Endothelial cell of umbilical vein (primary cell): ENCODE data around the gene SMPDL3B. TPM values are rescaled to one million over a fixed set of nuclear protein-coding genes. Genes with fewer than 3 reads are reported as not detected.

ENCODE experiments used
- BruUV-seq: library from RNA; stranded (reverse); fragments of 400-500 nt; replicated peaks from 2 replicates; lab custom pipeline; 2021; lab: Mats Ljungman, UMichigan
- CTCF ChIA-PET: fragments of 300-600, 350-600 bp; sonication (Branson Sonifier 250); formaldehyde crosslinking; loops from one replicate; lab custom pipeline; 2021; ENCODE audit warnings: antibody characterized with exemption, inconsistent platforms; lab: Charles Lee
- POLR2A ChIA-PET: fragments of 300-600, 350-600 bp; sonication (Branson Sonifier 250); formaldehyde crosslinking; loops from one replicate; lab custom pipeline; 2021; ENCODE audit warnings: antibody characterized with exemption, inconsistent platforms; lab: Charles Lee
- DNase-seq: peaks from one replicate; pipeline ENCODE4 v3.0.0-alpha.2; 2011; ENCODE audit warnings: low read depth, low spot score
- FAIRE-seq: peaks from 2 replicates; lab custom pipeline; 2011; peaks lifted over from hg19 to GRCh38; lab: Jason Lieb, UNC
- H2AFZ ChIP-seq: 2 replicates; pipeline ENCODE4 v1.6.0; 2012; ENCODE audit warnings: low read depth, low read length, control low read depth, inconsistent platforms
- H3K27ac ChIP-seq: 2 replicates; pipeline ENCODE4 v1.5.1; 2011; ENCODE audit warnings: low read depth, mild to moderate bottlenecking, control low read depth, low read length, moderate library complexity; ENCODE audit not compliant: insufficient read depth
- H3K27me3 ChIP-seq, 2 experiments: 2 replicates each; pipeline versions ENCODE4 v1.6.0 to v1.6.1; 2011; ENCODE audit warnings: low read length in 2 of 2, mixed read lengths in 1 of 2; ENCODE audit not compliant: control insufficient read depth in 2 of 2, insufficient read depth in 2 of 2
- H3K36me3 ChIP-seq, 2 experiments: 2 replicates in 1 of 2; 3 replicates in 1 of 2; pipeline ENCODE4 v1.5.1; 2011; ENCODE audit warnings: low read length in 2 of 2, mild to moderate bottlenecking in 1 of 2, moderate library complexity in 1 of 2; ENCODE audit not compliant: control insufficient read depth in 2 of 2, insufficient read depth in 2 of 2; ENCODE audit errors: extremely low read depth in 1 of 2
- H3K4me1 ChIP-seq: 3 replicates; pipeline ENCODE4 v1.5.1; 2011; ENCODE audit warnings: mild to moderate bottlenecking, low read length; ENCODE audit not compliant: control insufficient read depth, insufficient read depth; ENCODE audit errors: extremely low read depth
- H3K4me2 ChIP-seq: 2 replicates; pipeline ENCODE4 v1.6.1; 2011; ENCODE audit warnings: low read length, control low read depth, mixed read lengths; ENCODE audit not compliant: insufficient read depth
- H3K4me3 ChIP-seq, 3 experiments: fragments of 200-600 bp in 1 of 3; sonication (generic), shearing (Covaris generic) in 1 of 3; replicated peaks in 1 of 3; 2 replicates each; pipeline ENCODE4 v1.5.1; 2011 to 2016; ENCODE audit warnings: control low read depth in 3 of 3, low read length in 3 of 3, mild to moderate bottlenecking in 2 of 3, inconsistent platforms in 1 of 3, low read depth in 1 of 3, moderate library complexity in 1 of 3; ENCODE audit not compliant: insufficient read depth in 1 of 3
- H3K79me2 ChIP-seq: 2 replicates; pipeline ENCODE4 v1.6.0; 2012; ENCODE audit warnings: low read length, inconsistent platforms; ENCODE audit not compliant: control insufficient read depth, insufficient read depth
- H3K9ac ChIP-seq: replicated peaks from 2 replicates; pipeline ENCODE3; 2011; ENCODE audit warnings: low read length, control low read depth; ENCODE audit not compliant: insufficient read depth; ENCODE audit errors: extremely low read depth
- H3K9me1 ChIP-seq: replicated peaks from 3 replicates; pipeline ENCODE4 v1.6.0; 2011; ENCODE audit warnings: mild to moderate bottlenecking, low read length; ENCODE audit not compliant: control insufficient read depth, insufficient read depth; ENCODE audit errors: extremely low read depth
- H3K9me3 ChIP-seq: replicated peaks from 2 replicates; pipeline ENCODE4 v1.5.1; 2012; ENCODE audit warnings: low read length, inconsistent platforms; ENCODE audit not compliant: control insufficient read depth, insufficient read depth
- H4K20me1 ChIP-seq: replicated peaks from 2 replicates; pipeline ENCODE3; 2011; ENCODE audit warnings: mild to moderate bottlenecking, low read length; ENCODE audit not compliant: control insufficient read depth, insufficient read depth; ENCODE audit errors: extremely low read depth
- EZH2 ChIP-seq: IDR thresholded peaks from 2 replicates; pipeline ENCODE4 v1.6.1; 2012; ENCODE audit warnings: borderline replicate concordance, low read depth, mild to moderate bottlenecking, moderate library complexity, low read length, inconsistent platforms; ENCODE audit not compliant: severe bottlenecking
- FOS ChIP-seq: IDR thresholded peaks from 2 replicates; pipeline ENCODE4 v1.6.1; 2011; ENCODE audit warnings: mild to moderate bottlenecking, low read length, moderate library complexity, borderline replicate concordance; ENCODE audit not compliant: insufficient read depth
- GATA2 ChIP-seq: IDR thresholded peaks from 2 replicates; pipeline ENCODE4 v1.7.0; 2011; ENCODE audit warnings: low read depth, mild to moderate bottlenecking, moderate library complexity, mixed read lengths, low read length; ENCODE audit not compliant: insufficient read length, insufficient read depth
- JUN ChIP-seq: IDR thresholded peaks from 2 replicates; pipeline ENCODE4 v1.6.1; 2011; ENCODE audit warnings: borderline replicate concordance, low read depth; ENCODE audit not compliant: insufficient read length, insufficient read depth
- MYC ChIP-seq: IDR thresholded peaks from one replicate; pipeline ENCODE4 v1.6.1; 2011; ENCODE audit warnings: mild to moderate bottlenecking, low read depth, low read length
- POLR2A ChIP-seq: IDR thresholded peaks from 2 replicates; pipeline ENCODE4 v1.6.1; 2012; ENCODE audit warnings: low read depth, mild to moderate bottlenecking, control low read depth, low read length
- POLR2AphosphoS5 ChIP-seq: IDR thresholded peaks from 2 replicates; pipeline ENCODE4 v1.6.1; 2012; ENCODE audit warnings: low read depth, mild to moderate bottlenecking, control low read depth, low read length, moderate library complexity; ENCODE audit not compliant: insufficient read depth
- dilution Hi-C: fragments of 300-500 bp; cut with MboI; formaldehyde crosslinking; loops from one replicate; pipeline ENCODE4 v1.15.0; 2019; ENCODE audit warnings: low sequenced_read_pairs; ENCODE audit not compliant: extremely low pct_ligation_motif_present
- intact Hi-C: fragments of 100-400 bp; cut with micrococcal nuclease; formaldehyde crosslinking; loops from one replicate; pipeline ENCODE4 v1.10.0; 2022
- polyA plus RNA-seq, 4 experiments: library from polyadenylated mRNA; depleted of rRNA in 3 of 4; stranded (reverse) in 3 of 4; unstranded in 1 of 4; fragments of >200 nt; gene quantifications; 2 replicates each; pipeline versions ENCODE4 v1.2.1 to v1.2.3, GENCODE V29; 2011 to 2012; ENCODE audit warnings: missing spikeins in 1 of 4
- total RNA-seq: library from RNA; stranded (reverse); gene quantifications from 2 replicates; pipeline ENCODE4 v1.2.3, GENCODE V29; 2021
- TF ChIP-seq, protein P1 (sequence below): IDR thresholded peaks from 2 replicates; pipeline ENCODE4 v1.6.1; 2011; ENCODE audit not compliant: insufficient read depth, insufficient read length
- TF ChIP-seq, protein P2 (sequence below), 2 donors: IDR thresholded peaks; 1 replicate in 1 of 2; 2 replicates in 1 of 2; pipeline ENCODE4 v1.5.1; 2011; ENCODE audit warnings: low read length in 2 of 2, mild to moderate bottlenecking in 2 of 2, moderate library complexity in 2 of 2, control low read depth in 1 of 2, inconsistent platforms in 1 of 2, low read depth in 1 of 2; ENCODE audit not compliant: insufficient read depth in 1 of 2; ENCODE audit errors: extremely low read depth in 1 of 2

Gene SMPDL3B
- total and polyA plus RNA-seq, 2 donors (not counting 3 experiments of a cell fraction or from before 2014, with no cell fraction given): 1.3 TPM; not detected in 1

DNA sequence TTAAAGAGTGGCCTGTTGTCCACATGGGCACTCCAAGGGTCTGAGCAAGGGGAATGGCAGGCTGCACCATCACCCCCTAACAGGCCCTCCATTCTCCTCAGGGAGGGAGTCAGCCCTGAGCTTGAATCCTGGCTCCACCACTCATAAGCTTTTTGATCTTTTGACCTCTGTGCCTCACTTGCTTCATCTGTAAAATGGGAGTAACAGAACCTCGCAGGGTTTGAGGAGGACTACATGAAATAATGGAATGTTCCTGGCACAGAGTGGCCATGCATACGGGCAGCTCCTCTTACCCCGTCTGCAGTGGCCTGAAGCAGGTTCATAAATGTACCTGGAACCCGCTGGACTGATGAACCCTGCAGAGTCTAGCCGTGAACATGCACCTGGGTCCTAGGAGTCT lies 22.9 kb downstream of the SMPDL3B start:
- no TSS peak for BruUV-seq
- no peak overlapping the region for H3K27ac ChIP-seq
- H3K4me2 ChIP-seq: no peak overlapping the region
- H3K79me2 ChIP-seq: no peaks in the 10 kb centered on the region
- DNase-seq (no peak), FAIRE-seq (no peak)
- intact Hi-C loops (no loop called here), dilution Hi-C loops (no loop called here)
- TF ChIP-seq FOS: no peak
- no peak for TF ChIP-seq POLR2AphosphoS5
- TF ChIP-seq, protein P1, sequence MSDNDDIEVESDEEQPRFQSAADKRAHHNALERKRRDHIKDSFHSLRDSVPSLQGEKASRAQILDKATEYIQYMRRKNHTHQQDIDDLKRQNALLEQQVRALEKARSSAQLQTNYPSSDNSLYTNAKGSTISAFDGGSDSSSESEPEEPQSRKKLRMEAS: no peak
- no peak for TF ChIP-seq EZH2
- TF ChIP-seq GATA2: no peak
- no peak for TF ChIP-seq JUN
- TF ChIP-seq POLR2A: no peak
- no peak for TF ChIP-seq MYC
- TF ChIP-seq, protein P2, sequence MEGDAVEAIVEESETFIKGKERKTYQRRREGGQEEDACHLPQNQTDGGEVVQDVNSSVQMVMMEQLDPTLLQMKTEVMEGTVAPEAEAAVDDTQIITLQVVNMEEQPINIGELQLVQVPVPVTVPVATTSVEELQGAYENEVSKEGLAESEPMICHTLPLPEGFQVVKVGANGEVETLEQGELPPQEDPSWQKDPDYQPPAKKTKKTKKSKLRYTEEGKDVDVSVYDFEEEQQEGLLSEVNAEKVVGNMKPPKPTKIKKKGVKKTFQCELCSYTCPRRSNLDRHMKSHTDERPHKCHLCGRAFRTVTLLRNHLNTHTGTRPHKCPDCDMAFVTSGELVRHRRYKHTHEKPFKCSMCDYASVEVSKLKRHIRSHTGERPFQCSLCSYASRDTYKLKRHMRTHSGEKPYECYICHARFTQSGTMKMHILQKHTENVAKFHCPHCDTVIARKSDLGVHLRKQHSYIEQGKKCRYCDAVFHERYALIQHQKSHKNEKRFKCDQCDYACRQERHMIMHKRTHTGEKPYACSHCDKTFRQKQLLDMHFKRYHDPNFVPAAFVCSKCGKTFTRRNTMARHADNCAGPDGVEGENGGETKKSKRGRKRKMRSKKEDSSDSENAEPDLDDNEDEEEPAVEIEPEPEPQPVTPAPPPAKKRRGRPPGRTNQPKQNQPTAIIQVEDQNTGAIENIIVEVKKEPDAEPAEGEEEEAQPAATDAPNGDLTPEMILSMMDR (IDR thresholded peaks at IDR 0.05; ENCODE audit: extremely low read depth in 1 of 2, insufficient read depth in 1 of 2, low read depth in 1 of 2, low read length in 2 of 2): no peak
- H3K4me3 ChIP-seq: no peak overlapping the region
- H3K36me3 ChIP-seq: no peaks in the 10 kb centered on the region
- no peaks in the 10 kb centered on the region for H3K9me3 ChIP-seq
- H3K9ac ChIP-seq: no peak overlapping the region
- H3K27me3 ChIP-seq: no peaks in the 10 kb centered on the region
- H3K4me1 ChIP-seq: peaks cover 18% of the 10 kb centered on the region
- ChIA-PET CTCF (interaction anchor here (1.0 kb wide), 1 partner anchor 17 kb away, joined by 3 read pairs; no protein-coding TSS in a partner anchor), POLR2A (no interaction called here)
- no peak overlapping the region for H2AFZ ChIP-seq
- H4K20me1 ChIP-seq: no peaks in the 10 kb centered on the region
- no peaks in the 10 kb centered on the region for H3K9me1 ChIP-seq
